ENCODE results near the gene ADARB2.
"Not testable (repeated sequence)": the region's sequence is repeated elsewhere in the genome, so short reads cannot be mapped to it uniquely, and the experiment has no call there.

ADARB2 gene

DNA sequence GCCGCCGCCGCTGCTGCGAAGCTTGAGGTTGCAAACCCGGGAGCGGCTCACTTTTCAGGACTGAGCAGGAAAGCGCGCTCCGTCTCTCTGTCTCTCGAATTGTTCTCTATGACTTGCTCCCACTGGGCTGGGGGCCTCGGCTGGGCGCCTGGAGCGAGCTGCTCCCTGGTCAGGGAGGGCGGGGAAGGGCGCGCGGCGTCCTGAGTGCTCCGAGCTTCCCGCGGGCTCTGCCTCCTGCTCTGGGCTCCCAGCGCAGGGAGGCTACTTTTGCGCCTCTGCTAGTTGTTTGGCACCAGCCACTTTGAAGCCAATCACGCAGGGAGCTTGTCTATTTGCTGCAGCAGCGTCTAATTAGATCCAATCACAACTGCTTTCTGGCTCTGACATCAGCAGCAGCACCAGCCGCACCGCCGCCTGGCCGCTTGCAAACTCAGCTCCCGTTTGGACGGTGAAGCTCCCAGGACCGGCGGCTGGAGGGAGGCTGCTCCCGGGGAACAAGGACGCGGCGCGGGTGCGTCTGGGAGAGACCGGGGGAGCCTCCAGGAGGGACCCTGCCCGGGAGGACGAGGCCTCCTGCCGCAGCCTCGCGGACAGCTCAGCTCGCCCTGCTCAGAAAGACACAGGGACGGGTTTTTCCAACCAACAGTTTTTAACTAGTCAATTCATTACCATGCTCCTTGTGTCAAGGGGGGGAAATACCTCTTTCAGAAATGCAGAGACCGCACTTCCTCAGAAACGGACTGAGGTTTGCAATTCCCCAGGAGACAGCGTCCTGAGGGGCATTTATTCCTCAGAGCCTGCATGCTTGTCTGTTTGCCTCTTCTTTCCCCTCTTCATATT lies at the start of gene ADARB2:
TSS of gene ADARB2 (minus strand) at position 304 of the 840 bp plus-strand sequence.
- DNase-seq (ENCODE audit: low read depth) = no peak

DNA sequence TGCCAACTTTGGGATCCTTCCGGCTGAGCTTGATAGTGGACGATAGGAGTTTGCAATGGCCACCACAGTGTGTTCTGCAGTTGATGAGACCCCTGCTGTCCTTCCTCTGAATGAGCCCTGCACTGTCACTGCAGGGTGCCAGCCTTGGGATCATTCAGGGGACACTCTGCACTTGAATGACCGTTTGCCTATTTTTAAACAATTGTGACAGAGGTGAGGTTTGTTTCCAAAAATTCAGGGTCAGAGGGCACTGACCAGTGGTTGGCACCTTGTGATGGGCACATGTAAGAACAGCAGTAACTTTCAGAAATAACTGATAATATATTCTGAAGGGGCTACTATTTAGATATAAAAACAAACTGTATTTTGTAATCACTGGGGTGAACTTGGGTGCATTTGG lies 48.5 kb upstream of the ADARB2 start:
- no peak for DNase-seq (ENCODE audit: low read depth)

DNA sequence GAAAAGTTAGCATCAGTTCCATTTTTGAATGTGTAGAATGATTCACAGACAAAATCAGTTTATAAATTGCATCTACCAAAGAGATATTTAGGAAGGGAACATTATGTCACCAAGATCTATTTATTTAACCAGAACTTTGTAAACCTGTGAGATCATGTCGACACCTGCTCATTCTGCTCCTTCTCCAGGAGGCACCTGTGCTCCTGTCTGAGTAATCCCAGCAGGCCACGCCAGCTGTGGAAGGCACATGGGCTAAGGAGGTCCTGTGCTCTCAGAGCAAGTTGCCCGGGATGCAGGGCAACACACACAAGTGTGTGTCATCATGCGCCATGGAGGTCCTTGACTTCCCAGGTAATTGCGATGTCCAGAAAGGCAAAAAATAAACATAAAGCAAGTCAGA lies 45.5 kb upstream of the ADARB2 start:
- DNase-seq (ENCODE audit: low read depth) = no peak

DNA sequence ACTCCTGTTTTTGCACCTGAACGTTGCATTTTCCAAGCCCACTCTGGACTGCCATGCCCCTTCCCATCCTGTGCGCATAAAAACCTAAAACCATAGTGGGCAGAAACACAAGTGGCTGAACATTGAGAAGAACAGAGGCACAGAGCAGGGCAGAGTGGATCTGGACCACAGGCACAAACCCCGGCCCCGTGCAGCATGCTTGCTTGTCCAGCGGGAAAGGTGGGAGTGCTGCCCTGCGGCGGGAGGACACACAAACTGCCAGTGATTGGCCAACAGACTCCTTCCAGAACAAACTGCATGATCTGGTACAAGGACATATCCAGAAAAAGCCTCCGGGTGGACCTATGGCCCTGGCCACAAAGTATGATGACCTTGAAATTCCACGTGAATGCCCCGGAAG lies 42.5 kb upstream of the ADARB2 start:
- no peak for DNase-seq (ENCODE audit: low read depth)

DNA sequence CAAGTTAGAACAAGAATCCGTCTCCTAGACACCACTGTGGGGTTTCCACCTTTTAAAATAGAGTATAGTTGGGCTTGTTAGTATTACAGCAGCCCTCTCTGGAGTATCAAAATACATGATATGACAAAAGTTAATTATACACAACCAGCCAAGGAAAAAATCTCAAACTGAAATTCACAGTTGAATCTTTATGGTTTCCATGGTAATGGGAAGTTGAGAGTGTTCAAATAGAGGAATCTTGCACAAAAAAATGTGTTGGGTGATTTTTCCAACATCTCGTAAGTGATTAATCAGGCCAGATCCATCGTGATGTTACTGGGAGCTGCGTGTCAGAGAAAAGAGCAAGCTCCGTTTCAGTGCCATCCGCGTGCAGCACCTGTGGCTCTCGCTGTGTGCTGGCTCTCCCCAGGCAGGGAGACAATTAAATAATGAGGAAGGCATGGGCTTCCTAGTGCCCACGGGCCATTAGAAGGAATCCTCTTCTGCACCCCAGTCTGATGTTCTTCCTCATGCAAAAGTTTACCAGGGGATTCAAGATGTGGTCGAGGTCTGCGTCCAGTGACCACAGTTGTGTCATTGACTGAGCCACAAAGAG lies 41.1 kb upstream of the ADARB2 start:
- DNase-seq (ENCODE audit: low read depth) = no peak

DNA sequence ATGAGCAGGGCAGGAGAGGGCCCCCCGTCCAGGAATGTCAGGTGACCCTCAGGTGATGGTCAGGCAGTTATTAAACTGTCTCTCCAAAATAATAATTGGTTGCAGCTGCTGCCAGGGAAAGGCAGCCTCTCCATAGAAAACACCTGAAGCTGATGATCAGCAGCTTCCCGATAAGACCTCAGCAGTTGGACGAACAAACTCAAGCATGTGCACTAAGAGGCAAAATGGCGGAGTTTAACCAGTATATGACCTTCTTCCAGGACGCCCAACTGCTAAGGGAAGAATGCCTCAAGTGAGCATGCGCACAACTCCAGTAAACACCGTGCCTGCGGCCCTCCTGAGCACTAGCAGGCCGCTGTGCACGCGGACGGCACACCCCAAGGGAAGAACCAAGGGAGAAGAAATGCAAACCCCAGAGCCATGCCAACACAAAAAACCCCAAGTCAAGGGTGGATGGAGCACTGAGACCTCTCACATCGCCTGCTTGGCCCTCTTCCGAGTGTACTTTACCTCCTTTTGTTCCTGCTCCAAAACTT lies 38.9 kb upstream of the ADARB2 start:
- no peak for DNase-seq (ENCODE audit: low read depth)

DNA sequence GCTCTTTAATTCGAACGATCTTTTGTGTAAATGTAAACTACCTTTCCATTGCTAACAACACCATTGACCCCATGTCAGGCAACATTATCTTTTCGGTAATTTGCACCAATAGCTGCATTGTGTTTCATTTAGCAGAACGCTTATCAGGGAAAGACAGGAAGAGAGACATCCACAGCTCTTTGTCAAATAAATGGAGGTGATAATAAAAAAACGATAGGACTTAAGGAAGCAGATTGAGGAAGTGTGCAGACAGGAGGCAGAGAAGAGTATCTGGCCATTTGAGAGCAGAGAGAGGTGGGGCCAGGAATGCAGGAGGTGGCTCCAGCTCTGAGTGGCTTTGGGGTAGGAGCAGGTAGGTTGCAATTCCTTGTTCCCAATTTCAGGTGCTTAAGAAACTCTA lies 37.5 kb upstream of the ADARB2 start:
- DNase-seq (ENCODE audit: low read depth) = no peak

DNA sequence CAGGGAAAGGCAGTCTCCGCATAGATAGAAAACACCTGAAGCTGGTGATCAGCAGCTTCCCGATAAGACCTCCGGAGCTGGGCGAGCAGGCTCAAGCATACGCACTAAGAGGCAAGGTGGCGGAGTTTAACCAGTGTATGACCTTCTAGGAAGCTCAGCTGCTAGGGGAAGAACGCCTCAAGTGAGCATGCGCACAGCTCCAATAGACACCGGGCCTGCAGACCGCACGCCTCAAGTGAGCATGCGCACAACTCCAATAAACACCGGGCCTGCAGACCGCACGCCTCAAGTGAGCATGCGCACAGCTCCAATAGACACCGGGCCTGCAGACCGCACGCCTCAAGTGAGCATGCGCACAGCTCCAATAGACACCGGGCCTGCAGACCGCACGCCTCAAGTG lies 35.9 kb upstream of the ADARB2 start:
- not testable (repeated sequence) for DNase-seq (ENCODE audit: low read depth)

DNA sequence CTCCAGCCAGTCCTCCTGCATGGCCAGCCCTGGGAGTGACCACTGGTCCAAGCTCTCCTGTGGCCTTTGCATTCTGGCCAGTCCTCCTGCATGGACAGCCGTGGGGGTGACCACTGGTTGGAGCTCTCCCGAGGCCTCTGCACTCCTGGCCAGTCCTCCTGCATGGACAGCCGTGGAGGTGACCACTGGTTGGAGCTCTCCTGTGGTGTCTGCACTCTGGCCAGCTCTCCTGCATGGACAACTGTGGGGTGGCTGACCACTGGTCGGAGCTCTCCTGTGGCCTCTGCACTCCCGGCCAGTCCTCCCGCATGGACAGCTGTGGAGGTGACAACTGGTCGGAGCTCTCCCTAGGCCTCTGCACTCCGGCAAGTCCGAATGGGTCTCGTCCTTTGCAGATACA lies 28.7 kb upstream of the ADARB2 start:
- no peak for DNase-seq (ENCODE audit: low read depth)

DNA sequence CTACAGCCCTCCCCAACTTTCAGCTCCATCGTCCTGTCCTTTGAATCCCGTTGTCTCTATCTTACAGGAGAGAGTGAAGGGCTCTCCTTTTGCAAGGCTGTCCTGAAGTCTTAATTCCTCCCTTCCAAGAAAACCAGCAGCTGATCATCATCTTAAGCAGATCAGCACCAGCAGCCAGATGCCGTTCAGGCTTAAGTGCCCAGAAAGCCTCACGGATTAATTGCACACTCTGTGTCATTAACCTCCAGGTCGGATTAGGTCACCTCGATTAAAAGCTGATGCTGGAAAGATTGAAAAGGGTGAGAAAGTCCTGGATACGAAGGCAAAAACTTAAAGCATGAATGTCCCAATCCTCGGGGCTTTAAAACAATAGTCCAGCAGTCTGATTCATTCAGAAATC lies 24.8 kb upstream of the ADARB2 start:
- DNase-seq (ENCODE audit: low read depth) = no peak

DNA sequence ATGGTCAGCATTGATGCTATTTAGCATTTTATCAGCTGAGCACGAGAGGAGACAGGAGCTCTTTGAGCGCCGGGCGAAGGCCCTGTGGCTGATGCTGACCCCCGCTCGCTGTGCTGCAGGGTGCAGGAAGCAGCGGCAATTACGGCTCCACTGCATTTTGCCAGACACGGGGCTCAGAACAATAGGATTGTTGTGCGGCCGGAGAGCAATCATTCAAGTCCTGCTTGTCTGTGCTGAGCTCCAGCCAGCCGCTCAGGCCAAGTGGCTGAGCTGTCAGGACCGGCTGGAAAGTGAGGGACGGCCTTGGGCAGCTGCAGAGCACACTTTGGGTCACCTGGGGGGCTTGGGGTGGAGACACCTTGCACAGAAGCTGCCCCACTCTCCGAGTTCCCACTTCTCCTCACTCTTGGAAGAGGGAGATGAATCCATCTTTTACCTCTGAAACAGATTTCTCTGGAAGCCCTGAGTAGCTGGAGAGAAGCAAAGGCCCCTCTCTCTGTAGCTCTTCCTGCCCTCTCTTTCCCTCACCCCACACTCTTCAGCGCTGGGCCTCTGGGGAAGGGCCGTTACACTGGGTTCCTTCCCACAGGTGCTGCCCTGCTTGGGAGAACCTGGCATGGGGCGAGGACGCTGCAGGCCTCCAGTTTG lies 17.3 kb upstream of the ADARB2 start:
- DNase-seq (ENCODE audit: low read depth) = no peak

DNA sequence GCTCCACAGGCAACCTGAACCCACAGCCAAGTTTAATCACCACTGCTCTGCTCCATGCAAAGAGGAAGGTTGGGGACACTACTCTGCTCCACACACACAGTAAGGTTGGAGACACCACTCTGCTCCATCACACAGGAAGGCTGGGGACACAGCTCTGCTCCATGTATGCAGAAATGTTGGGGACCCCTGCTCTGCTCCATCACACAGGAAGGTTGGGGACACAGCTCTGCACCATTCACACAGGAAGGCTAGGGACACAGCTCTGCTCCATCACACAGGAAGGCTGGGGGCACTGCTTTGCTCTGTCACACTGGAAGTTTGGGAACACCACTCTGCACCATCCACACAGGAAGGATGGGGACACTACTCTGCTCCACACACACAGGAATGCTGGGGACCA lies 14.8 kb upstream of the ADARB2 start:
- no peak for DNase-seq (ENCODE audit: low read depth)

DNA sequence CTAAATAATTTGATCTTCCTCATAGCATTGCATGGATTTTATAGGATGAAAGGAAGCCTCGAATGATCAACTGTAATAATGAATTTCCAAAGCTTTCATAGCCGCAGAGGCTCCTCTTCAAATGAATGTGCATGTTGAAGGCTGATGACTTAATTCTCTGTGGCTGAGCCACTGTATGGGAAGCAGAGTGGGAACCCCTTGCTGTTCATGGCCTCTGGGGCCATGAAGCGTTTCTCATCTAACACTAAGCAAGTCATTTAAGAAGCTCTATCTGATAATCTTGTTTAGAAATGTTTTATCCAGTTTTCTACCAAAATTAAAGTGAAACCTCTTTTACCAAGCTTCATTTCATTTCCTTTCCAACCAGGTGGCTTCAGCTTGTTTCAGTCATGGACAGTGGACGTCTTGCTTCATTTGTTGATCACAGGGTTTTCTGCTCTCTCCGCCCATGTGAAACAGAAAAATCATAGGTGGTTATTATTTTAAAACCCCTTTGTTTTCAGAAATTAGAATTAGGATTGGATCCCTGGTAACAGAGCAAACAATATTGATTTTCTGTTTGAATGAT lies 10.3 kb upstream of the ADARB2 start:
- DNase-seq (ENCODE audit: low read depth) = no peak

DNA sequence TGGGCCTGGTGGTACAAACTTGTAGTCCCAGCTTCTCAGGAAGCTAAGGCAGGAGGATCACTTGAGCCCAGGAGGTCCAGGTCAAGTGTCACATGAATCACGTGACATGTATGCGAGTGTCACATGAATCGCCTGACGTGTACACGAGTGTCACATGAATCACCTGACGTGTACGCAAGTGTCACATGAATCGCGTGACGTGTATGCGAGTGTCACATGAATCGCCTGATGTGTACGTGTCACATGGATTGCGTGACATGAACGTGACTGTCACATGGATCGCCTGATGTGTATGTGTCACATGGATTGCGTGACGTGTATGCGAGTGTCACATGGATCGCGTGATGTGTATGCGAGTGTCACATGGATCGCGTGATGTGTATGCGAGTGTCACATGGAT lies 9.5 kb upstream of the ADARB2 start:
- no peak for DNase-seq (ENCODE audit: low read depth)

DNA sequence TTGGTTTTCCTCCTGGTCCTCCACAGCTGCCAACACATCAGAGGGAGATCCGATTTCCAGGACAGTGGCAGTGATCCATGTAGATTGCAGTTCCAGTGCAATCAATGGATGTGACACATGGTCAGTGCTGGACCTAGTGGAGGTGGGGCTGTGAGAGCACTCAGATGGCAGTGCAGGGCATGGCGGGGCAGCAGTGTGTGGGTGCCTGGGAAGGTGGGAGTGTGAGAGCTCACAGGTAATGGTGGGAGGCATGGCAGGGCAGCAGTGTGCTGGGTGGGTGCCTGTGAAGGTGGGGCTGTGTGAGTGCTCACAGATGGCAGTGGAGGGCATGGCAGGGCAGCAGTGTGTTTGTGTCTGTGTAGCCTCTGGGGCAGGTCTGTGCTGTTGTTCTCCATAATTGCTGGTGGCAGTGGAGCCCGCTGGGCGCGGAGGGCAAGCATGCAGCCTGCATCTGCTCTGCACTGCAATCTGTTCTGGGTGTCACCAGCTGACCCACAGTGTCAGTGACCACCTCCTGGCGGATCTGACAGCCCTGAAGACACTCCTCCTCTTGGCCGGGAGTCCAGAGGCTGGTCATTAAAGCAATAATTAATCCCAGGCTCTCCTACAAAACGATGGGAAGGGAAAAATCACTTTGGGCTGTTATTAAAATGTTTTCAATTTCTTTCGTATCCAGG lies 8.6 kb upstream of the ADARB2 start:
- DNase-seq (ENCODE audit: low read depth) = no peak

DNA sequence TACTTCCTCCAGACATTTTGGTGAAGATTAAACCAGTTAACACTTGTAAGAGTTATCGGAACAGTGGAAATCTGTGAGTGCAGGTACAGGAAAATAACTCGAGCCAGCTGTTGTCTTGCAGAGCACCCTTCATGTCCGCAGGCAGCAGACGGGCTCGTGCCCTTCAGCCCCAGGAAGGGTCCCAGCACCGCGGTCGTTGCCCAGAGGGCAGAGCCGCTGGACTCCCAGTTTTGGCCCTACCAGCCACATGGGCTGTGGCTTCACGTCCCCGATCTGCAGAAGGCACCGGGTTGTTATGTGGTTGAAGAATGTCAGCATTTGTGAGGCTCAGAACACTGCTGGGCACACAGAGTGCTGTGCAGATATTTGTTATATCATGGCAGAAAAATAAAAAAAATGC lies 7.2 kb upstream of the ADARB2 start:
- no peak for DNase-seq (ENCODE audit: low read depth)

DNA sequence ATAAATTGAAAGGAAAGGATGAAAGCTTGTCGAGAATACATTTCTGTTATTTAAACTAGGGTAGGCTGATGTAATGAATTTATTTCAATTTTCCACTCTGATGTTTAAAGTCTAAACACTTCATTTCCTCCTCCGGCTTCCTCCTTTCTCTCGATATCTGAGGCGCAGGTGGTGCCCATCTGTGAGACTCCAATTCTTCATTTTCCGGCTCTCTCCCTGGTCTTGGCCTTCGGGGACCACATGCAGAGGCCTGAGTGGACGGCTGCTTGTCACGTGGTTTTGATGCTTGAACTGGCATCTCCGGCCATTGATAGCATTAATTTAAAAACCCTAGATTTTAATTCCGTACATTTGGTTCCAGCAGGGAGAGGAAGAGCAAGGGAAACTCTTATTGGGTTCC lies 5.8 kb upstream of the ADARB2 start:
- DNase-seq (ENCODE audit: low read depth) = no peak

DNA sequence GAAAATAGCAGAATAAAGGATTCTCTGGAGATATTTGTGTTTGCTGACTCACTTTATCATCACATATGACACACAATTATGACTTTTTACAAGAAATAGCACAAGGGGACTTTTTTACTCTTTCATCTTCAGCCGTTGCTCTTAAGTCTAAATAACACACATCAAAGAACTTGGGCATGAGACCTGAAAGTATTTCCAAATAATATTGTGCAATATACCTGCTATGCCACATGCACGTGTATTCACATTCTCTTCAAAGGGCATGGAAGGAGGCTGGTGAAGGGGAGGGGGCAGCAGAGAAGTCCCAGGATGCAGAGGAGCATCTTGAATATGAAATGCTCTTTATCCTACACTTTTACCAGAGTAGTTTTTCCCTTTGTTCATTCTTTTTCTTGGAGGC lies 4.1 kb upstream of the ADARB2 start:
- no peak for DNase-seq (ENCODE audit: low read depth)

DNA sequence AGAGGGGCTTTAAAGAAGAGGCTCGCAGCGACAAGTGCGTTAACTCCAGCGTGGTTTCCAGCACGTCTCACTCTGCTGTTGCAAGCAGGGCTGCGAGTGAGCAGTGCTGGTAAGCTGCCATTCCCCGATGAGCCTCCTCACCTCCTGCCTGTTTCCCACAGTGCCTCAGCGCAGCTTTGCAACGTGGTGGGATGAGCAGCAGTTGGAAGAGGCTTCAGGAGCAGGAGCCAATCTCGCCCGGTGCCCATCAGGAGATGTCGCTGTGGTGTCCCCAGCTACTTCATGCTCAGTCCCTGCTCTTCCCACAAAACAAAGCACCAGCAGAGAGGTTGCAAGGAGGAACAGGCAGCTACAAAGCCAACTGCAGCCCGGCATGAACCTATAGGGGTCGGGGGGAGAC lies 2.4 kb upstream of the ADARB2 start:
- DNase-seq (ENCODE audit: low read depth) = no peak

DNA sequence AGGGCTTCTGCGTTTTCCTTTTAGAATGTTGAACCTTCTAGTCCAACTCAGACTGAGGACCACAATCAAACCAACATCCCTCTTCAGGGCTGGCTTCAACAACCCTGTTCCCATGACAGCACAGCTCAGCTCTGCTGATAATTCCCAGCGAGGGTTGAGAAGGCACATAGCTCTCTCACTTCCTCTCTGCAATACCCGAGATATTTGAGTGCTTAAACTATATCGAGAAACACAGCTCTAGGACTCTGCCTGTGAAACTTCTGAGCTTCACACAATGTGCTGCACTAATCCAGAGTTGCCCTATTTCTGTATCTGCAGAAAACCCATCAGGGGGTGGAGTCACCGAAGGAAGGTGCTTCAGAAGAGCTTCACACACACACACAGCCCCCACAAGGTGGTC lies 1.6 kb upstream of the ADARB2 start:
- DNase-seq (ENCODE audit: low read depth) = no peak

DNA sequence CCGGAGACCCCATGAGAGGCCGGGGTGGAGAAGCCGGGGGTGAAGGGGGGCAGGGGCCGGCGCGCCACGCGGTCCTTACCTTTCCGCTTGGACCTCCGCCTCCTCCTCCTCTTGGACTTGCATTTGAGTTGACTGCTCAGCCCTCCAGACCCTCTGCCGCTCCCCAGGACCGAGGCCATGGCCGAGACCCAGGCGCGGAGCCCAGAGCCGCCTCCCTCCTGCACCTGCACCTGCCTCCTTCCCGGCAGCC lies 428 bp downstream of the ADARB2 start:
- no peak for DNase-seq (ENCODE audit: low read depth)

DNA sequence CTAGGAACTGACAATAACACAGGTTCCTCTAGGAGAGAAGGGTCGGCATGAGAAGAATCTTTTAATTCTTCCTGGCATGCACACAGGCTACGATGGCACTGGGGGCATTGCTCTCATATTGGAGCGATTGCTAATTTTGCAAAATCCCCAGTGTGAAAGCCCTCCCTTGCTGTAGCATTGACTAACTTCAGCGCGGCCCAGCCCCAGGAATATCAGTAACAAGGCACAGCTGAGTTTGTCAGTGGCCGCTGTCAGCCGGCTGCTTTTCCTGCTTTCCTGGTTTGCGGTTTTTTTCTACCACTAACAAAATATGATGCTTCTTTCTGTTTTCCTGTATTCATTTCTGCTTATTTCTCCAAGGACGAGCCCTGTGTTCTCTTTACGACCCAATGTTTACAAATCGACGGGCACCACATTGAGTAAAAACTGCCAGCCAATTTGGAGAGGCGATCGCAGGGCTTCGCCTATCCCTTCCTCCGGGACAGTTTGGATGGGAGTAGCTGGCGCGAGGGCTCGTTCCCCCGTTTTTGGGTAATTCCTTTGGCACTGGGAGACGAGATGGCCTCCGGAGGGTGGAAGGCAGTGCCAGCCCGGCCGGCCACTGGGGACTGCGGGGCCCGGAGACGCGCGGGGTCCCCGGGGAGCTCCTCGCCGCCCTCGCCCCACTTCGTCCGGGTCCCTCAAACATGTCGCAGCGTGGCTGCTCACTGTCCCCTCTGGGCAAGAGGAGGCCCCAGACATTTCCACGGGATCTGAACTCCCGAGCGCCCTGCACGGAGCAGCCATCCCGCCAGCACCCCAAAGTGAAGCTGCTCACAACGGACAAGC lies 967 bp downstream of the ADARB2 start:
- no peak for DNase-seq (ENCODE audit: low read depth)
